Ectodermal cell (in vitro differentiated cells): ENCODE results near the gene GPHN.

ENCODE experiments used
- H3K27ac ChIP-seq: 2 replicates; pipeline ENCODE4 v1.7.0; 2013; ENCODE audit warnings: mild to moderate bottlenecking, low read depth, low read length; ENCODE audit not compliant: insufficient read depth, poor library complexity, severe bottlenecking
- H3K27me3 ChIP-seq: 2 replicates; pipeline ENCODE4 v1.7.0; 2013; ENCODE audit warnings: mild to moderate bottlenecking, low read length; ENCODE audit not compliant: insufficient read depth, control insufficient read depth, poor library complexity, severe bottlenecking
- H3K36me3 ChIP-seq: one replicate; pipeline ENCODE4 v1.7.0; 2013; ENCODE audit warnings: low read length; ENCODE audit not compliant: control insufficient read depth, insufficient read depth
- H3K4me1 ChIP-seq: one replicate; pipeline ENCODE4 v1.7.0; 2013; ENCODE audit warnings: low read length; ENCODE audit not compliant: control insufficient read depth, insufficient read depth
- H3K4me3 ChIP-seq: 2 replicates; pipeline ENCODE4 v1.7.0; 2013; ENCODE audit warnings: low read depth, low read length, control low read depth; ENCODE audit not compliant: insufficient read depth
- H3K9me3 ChIP-seq: 2 replicates; pipeline ENCODE4 v1.7.0; 2013; ENCODE audit warnings: mild to moderate bottlenecking, low read length, moderate library complexity; ENCODE audit not compliant: control insufficient read depth
- WGBS, 2 experiments: methylation state at CpG; one replicate each; pipeline ENCODE4 v1.1.7; 2013; ENCODE audit warnings: missing lambda C conversion rate in 2 of 2; 5-methylcytosine and 5-hydroxymethylcytosine counted together

The GPHN gene

DNA sequence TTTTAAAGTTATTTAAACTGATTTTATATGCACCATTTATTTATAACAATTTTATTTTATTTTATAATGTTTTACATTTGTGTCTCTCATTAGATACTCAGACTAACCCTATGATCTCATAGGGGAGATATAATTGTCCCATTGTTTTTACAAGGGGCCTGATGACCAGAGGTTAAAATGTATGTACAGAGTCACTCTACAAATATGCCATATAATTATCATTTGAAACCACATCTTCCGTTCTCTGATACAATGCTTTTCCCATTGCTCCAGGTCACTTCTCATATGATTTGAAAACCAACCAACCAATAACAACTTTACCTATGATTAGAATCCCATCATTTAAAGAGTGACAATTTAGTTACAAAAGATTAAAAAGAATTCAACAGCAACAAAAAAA, 137.8 kb downstream of the GPHN start:
- Histone ChIP-seq H3K4me1 (no peaks in the 10 kb centered on the region), H3K27me3 (no peaks in the 10 kb centered on the region), H3K9me3 (no peaks in the 10 kb centered on the region), H3K4me3 (no peak overlapping the region), H3K36me3 (no peaks in the 10 kb centered on the region), H3K27ac (no peak overlapping the region)
- WGBS, 2 experiments: 93 to 94% methylated on average over 1 of the region's 1 CpG

DNA sequence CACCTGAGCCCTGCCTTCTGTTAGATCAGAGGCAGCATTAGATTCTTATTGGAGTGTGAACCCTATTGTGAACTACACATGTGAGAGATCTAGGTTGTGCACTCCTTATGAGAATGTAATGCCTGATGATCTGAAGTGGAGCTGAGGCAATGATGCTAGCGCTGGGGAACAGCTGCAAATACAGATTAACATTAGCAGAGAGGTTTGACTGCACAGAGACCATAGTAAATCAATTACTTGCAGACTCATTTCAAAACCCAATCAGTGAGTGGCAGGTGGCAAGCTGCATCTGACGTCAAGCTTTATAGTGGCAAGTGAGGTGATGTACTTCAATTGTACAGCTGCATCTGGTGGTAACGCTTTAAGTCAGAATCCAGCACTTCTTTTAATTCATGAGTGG, 141.6 kb downstream of the GPHN start:
- no peak overlapping the region for H3K27ac ChIP-seq

DNA sequence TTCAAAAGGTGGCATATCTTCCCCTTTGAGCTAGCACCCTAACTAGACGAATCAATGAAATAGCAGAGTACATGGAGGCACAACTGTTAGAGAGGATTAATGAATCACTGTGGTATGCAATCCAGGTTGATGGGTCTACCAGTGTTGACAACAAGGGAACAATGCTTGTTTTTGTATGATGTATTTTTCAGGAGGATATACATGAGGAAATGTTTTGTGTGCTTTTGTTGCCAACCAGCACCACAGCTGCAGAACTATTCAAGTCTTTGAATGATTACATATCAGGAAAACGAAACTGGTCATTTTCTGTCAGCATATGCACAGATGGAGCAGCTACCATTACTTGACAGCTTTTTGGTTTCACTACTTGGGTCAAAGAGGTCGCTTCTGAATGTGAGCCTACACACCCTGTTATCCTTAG, 142.6 kb downstream of the GPHN start:
- no peak overlapping the region for H3K4me3 ChIP-seq
- WGBS, 2 experiments: 95 to 96% methylated on average over 3 of the region's 3 CpGs
- H3K9me3 ChIP-seq: no peaks in the 10 kb centered on the region
- no peaks in the 10 kb centered on the region for H3K27me3 ChIP-seq
- no peaks in the 10 kb centered on the region for H3K36me3 ChIP-seq
- peaks cover 8% of the 10 kb centered on the region for H3K4me1 ChIP-seq
- no peak overlapping the region for H3K27ac ChIP-seq

More for the DNA sequence above, 141.6 kb downstream of the GPHN start:
- Histone ChIP-seq H3K9me3 (no peaks in the 10 kb centered on the region), H3K4me1 (peaks cover 8% of the 10 kb centered on the region), H3K27me3 (no peaks in the 10 kb centered on the region), H3K4me3 (no peak overlapping the region), H3K36me3 (no peaks in the 10 kb centered on the region)
- 82 to 96% methylated on average over 3 of the region's 3 CpGs for WGBS, 2 experiments

DNA sequence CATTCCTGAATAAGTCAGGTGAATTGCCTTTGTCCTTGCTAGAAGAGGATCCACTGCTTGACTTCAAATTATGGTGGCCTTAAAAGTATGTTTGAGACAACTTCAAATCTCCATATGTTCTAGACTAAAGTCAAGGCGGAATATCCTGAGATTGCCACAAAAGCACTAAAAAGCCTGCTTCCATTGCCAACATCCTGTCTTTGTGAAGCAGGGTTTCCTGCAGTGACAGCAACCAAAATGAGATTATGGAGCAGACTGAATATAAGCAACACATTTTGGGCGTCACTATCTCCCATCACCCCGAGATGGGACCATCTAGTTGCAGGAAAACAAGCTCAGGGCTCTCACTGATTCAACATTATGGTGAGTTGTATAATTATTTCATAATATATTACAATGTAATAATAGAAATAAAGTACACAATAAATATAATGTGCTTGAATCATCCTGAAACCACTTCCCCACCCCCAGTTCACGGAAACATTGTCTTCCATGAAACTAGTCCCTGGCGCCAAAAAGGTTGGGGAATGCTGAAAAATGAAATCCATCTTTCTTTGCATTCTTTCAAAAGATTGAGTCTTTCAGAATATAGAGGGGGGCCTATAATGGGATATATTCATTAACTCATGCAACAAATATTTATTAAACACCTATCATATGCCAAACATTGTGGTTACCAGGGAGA, 143.7 kb downstream of the GPHN start:
- H3K9me3 ChIP-seq: no peaks in the 10 kb centered on the region
- no peaks in the 10 kb centered on the region for H3K27me3 ChIP-seq
- no peak overlapping the region for H3K27ac ChIP-seq
- H3K4me3 ChIP-seq: no peak overlapping the region
- peaks cover 8% of the 10 kb centered on the region for H3K4me1 ChIP-seq
- H3K36me3 ChIP-seq: no peaks in the 10 kb centered on the region
- WGBS, 2 experiments: 81 to 94% methylated on average over 3 to 5 of the region's 5 CpGs

DNA sequence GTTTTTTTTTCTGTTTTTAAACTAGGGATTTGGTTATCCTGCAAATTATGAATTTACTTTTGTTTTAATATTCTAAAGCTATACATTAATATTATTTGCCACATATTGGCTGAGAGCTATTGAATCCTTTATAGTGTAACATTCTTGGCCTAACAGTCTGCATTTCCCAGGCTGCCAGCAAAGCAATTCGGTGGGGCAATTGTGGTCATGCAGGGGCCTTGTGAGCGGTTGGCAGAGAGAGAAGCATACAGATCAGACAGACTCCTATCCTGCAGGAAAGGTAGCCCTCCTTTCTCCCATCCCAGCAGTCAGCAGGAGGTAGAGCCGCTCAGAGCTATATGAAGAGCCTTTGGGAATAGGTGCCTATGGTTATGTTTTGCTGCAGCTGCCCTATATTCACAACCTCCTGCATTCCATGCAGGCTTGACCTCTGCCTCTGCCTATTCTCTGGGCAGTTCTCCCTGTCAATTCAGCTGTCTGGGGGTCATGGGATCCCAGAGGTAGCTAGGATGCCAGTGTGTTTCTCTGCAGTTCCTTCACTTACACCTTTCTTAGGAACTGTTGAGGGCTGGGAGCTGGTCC, 144.7 kb downstream of the GPHN start:
- Histone ChIP-seq H3K4me1 (peaks cover 8% of the 10 kb centered on the region), H3K9me3 (no peaks in the 10 kb centered on the region), H3K4me3 (no peak overlapping the region), H3K27ac (peak overlapping the region; percentile 65), H3K36me3 (no peaks in the 10 kb centered on the region), H3K27me3 (no peaks in the 10 kb centered on the region)
- WGBS, 2 experiments: 66 to 68% methylated on average over 2 to 3 of the region's 3 CpGs

DNA sequence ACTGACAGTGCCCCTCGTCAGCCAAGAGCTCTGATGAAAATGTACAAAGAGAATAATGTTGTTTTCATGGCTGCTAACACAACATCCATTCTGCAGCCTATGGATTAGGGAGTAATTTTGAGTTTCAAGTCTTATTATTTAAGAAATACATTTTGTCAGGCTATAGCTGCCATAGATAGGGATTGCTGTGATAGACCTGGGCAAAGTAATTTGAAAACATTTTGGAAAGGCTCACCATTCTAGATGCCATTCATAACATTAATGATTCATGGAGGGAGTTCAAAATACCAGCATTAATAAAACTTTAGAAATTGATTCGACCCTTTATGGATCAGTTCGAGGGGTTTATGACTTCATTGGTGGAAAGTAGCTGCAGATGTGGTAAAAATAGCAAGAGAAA, 149.8 kb downstream of the GPHN start:
- Histone ChIP-seq H3K9me3 (no peaks in the 10 kb centered on the region), H3K36me3 (no peaks in the 10 kb centered on the region), H3K4me3 (no peak overlapping the region), H3K4me1 (peaks cover 3% of the 10 kb centered on the region), H3K27ac (no peak overlapping the region), H3K27me3 (no peaks in the 10 kb centered on the region)
- WGBS, 2 experiments: 92 to 95% methylated on average over 3 of the region's 3 CpGs

DNA sequence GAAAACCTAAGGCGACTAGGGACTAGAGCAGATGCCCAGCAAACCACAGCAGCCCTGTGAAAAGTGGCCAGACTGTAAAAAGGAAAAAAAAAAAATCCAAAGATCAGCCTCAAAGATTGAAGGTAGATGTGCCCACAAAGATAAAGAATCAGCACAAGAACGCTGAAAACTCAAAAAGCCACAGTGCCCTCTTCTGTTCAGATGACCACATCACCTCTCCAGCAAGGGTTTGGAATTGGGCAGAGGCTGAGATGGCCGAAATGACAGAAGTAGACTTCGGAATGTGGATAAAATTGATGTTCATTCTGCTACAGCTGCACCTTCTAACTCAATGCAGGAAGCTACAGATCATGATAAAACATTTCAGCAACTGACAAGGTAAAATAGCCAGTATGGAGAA, 154.4 kb downstream of the GPHN start:
- no peak overlapping the region for H3K4me3 ChIP-seq
- H3K9me3 ChIP-seq: no peaks in the 10 kb centered on the region
- no peaks in the 10 kb centered on the region for H3K36me3 ChIP-seq
- H3K4me1 ChIP-seq: no peaks in the 10 kb centered on the region
- H3K27ac ChIP-seq: no peak overlapping the region
- no peaks in the 10 kb centered on the region for H3K27me3 ChIP-seq
- WGBS, 2 experiments: 78 to 87% methylated on average over 4 of the region's 4 CpGs

DNA sequence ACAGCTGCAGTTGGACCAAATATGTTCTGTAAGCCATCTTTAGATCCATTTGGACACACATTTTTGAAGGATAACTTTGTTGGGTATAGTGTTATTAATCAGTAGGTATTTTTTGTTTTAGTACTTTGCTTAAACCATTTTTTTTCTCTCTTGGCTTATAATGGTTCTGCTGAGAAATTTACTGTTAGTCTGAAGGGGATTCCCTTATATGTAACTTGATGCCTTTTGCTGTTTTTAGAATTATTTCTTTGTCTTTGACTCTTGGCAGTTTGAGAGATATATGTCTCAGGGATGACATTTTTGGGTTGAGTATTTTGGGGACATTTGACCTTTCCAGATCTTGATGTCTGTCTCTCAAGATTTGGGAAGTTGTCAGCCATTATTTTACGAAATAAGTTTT, 169.8 kb downstream of the GPHN start:
- Histone ChIP-seq H3K36me3 (no peaks in the 10 kb centered on the region), H3K4me3 (no peak overlapping the region), H3K27ac (no peak overlapping the region), H3K4me1 (no peaks in the 10 kb centered on the region), H3K9me3 (peaks cover 5% of the 10 kb centered on the region), H3K27me3 (no peaks in the 10 kb centered on the region)
- WGBS, 2 experiments: 80% methylated on average over 1 of the region's 1 CpG; no CpG with 5 or more reads in 1 of the 2 experiments

DNA sequence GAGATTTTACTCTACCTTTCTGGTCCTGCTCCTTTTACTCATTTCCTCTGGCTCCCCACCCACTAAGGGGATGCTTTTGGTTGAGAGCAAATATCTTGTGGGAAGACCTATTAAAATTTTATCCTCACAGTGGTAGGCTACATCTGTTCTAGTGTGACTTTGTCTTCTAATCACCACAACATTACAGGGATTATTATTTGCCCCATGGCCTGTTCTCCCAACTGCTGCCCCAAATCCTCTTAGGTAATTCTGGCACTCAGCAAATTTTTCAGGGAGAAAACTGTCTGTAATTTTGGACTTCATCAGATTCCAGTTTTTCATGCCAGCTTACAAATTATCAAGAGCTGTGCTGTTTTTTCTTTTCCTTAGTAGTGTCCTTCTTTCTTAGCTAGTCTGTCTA, 172.3 kb downstream of the GPHN start:
- no peak overlapping the region for H3K27ac ChIP-seq
- H3K9me3 ChIP-seq: peaks cover 5% of the 10 kb centered on the region
- H3K27me3 ChIP-seq: no peaks in the 10 kb centered on the region
- no peak overlapping the region for H3K4me3 ChIP-seq
- no peaks in the 10 kb centered on the region for H3K36me3 ChIP-seq
- H3K4me1 ChIP-seq: no peaks in the 10 kb centered on the region

DNA sequence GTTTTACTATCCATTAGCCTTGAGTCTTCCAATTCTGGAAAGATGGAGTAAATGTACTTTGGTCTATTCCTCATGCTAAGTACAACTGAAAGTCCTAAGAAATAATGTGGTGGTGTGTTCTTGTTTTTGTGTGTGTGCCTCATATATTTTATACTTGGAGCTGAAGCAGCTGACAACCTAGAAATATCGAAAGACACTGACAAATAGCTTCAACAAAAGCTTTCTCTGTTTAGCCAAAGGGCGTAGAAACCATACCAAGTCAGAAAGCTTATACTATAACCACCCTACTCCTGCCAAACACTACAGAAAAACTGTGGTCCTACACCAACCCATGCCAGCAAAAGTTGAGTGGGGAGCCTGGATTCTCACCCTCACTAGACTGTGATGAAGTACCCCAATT, 188.4 kb downstream of the GPHN start:
- 89 to 92% methylated on average over 2 of the region's 2 CpGs for WGBS, 2 experiments
- no peaks in the 10 kb centered on the region for H3K9me3 ChIP-seq
- no peak overlapping the region for H3K4me3 ChIP-seq
- H3K27me3 ChIP-seq: no peaks in the 10 kb centered on the region
- no peak overlapping the region for H3K27ac ChIP-seq
- H3K36me3 ChIP-seq: no peaks in the 10 kb centered on the region
- H3K4me1 ChIP-seq: no peaks in the 10 kb centered on the region
